ENCODE data around the gene NEK3.

GRCh38 chr13:52160506-52160905 lies 1.1 kb upstream of the NEK3 start:
- TF ChIP-seq CTCF (IDR thresholded peaks at IDR 0.05) (no peak), POLR2A (IDR thresholded peaks at IDR 0.05) (no peak)
